Transverse colon (tissue), 4 donors: Measurements from ENCODE around the gene ZNF823. TPM values are rescaled to one million over a fixed set of nuclear protein-coding genes. Genes with fewer than 3 reads are reported as not detected.

Experiments
- DNase-seq: peaks from one replicate; pipeline ENCODE4 v3.0.0-alpha.2; 2019
- H3K27ac ChIP-seq, 4 donors: fragments of 200-600 bp; sonication (generic); 2 replicates each; pipeline ENCODE4 v1.5.1; 2016 to 2018; ENCODE audit warnings: inconsistent platforms in 4 of 4
- H3K27me3 ChIP-seq: fragments of 200-600 bp; sonication (generic); 2 replicates; pipeline ENCODE4 v1.5.1; 2017; ENCODE audit warnings: inconsistent platforms
- H3K36me3 ChIP-seq, 4 donors: fragments of 200-600 bp; sonication (generic); 2 replicates each; pipeline ENCODE4 v1.5.1; 2017 to 2019; ENCODE audit warnings: inconsistent platforms in 4 of 4
- H3K4me1 ChIP-seq, 4 donors: fragments of 200-600 bp; sonication (generic); 2 replicates each; pipeline ENCODE4 v1.5.1; 2017 to 2020; ENCODE audit warnings: inconsistent platforms in 4 of 4
- H3K4me3 ChIP-seq, 4 donors: fragments of 200-600 bp; sonication (generic); 1 replicate in 1 of 4; 2 replicates in 3 of 4; pipeline versions ENCODE4 v1.5.1 to v1.6.1; 2017 to 2019; ENCODE audit warnings: inconsistent platforms in 4 of 4
- H3K9me3 ChIP-seq, 2 donors: fragments of 200-600 bp; sonication (generic); 2 replicates each; pipeline ENCODE4 v1.5.1; 2017 to 2019; ENCODE audit warnings: inconsistent platforms in 2 of 2
- CTCF ChIP-seq, 5 experiments: fragments of 200-600 bp in 3 of 5; fragments of 450-650 bp in 2 of 5; sonication (generic) in 3 of 5; IDR thresholded peaks; 1 replicate in 2 of 5; 2 replicates in 3 of 5; pipeline ENCODE4 v1.5.1; 2016 to 2017; ENCODE audit warnings: antibody characterized with exemption in 5 of 5, inconsistent platforms in 3 of 5, mild to moderate bottlenecking in 2 of 5, moderate library complexity in 1 of 5
- EP300 ChIP-seq: sonication (generic); formaldehyde crosslinking; IDR thresholded peaks from one replicate; pipeline ENCODE4 v1.6.1; 2017; ENCODE audit warnings: antibody characterized with exemption, low read depth
- POLR2A ChIP-seq: fragments of 450-650 bp; IDR thresholded peaks from one replicate; pipeline ENCODE4 v1.6.1; 2016; ENCODE audit warnings: antibody characterized with exemption, mild to moderate bottlenecking, moderate library complexity
- POLR2AphosphoS5 ChIP-seq, 3 donors: sonication (generic); formaldehyde crosslinking; IDR thresholded peaks; one replicate each; pipeline ENCODE4 v1.6.1; 2016; ENCODE audit warnings: antibody characterized with exemption in 3 of 3
- WGBS, 2 donors: methylation state at CpG; one replicate each; pipeline ENCODE4 v1.1.5; 2018; ENCODE audit warnings: low coverage in 1 of 2; 5-methylcytosine and 5-hydroxymethylcytosine counted together
- in situ Hi-C, 4 donors: fragments of 200-750 bp; cut with MboI; loops; one replicate each; pipeline versions ENCODE4 v1.15.0 to v1.15.1; 2017; ENCODE audit warnings: low sequenced_read_pairs in 3 of 4, low pct_ligation_motif_present in 1 of 4, low pct_unique_long_range_greater_than_20kb in 1 of 4
- intact Hi-C: fragments of 100-400 bp; cut with DNase I; formaldehyde crosslinking; loops from one replicate; pipeline ENCODE4 v1.15.1; 2023; ENCODE audit warnings: low total_unique reads
- total RNA-seq, 4 donors: library from RNA; depleted of rRNA; stranded (reverse); fragments of >200 nt; gene quantifications; one replicate each; pipeline ENCODE4 v1.1.0, GENCODE V29; 2016

Gene ZNF823
- total RNA-seq, 4 donors from 2014 or later: 16.4 to 69.1 (median 20.1) TPM

GRCh38 chr19:11694533-11695439 lies 44.0 kb downstream of the ZNF823 start:
- DNase-seq: peak; percentile 97
- intact Hi-C loops (no loop called here), in situ Hi-C loops (no loop called here)
- H3K27me3 ChIP-seq: no peaks in the 10 kb centered on the region
- H3K9me3 ChIP-seq: no peaks in the 10 kb centered on the region
- H3K4me1 ChIP-seq: peaks cover 2 to 12% (median 10%) of the 10 kb centered on the region in 4 donors
- 7 to 21% methylated on average over 8 to 52 of the region's 61 CpGs for WGBS, 2 donors
- peak overlapping the region; percentile 47 to 87 (median 66) for H3K4me3 ChIP-seq
- H3K27ac ChIP-seq: peak overlapping the region; percentile 67 to 81 (median 72)
- H3K36me3 ChIP-seq: no peaks in the 10 kb centered on the region
- TF ChIP-seq POLR2AphosphoS5 (IDR thresholded peaks at IDR 0.05) (peak; percentile 23 to 68 (median 39)), POLR2A (peak; percentile 43), CTCF (IDR thresholded peaks at IDR 0.05) (no peak), EP300 (no peak)

- Histone ChIP-seq H3K27me3 (no peaks in the 10 kb centered on the region), H3K4me1 (peaks cover 2 to 12% (median 10%) of the 10 kb centered on the region in 4 donors), H3K36me3 (no peaks in the 10 kb centered on the region), H3K27ac (peak overlapping the region in 3 of 4 donors; percentile 69 to 81 (median 74)), H3K4me3 (peak overlapping the region; percentile 47 to 87 (median 66)), H3K9me3 (no peaks in the 10 kb centered on the region)
- no peak for DNase-seq
- in situ Hi-C loops: no loop called here
- 15 to 20% methylated on average over 7 to 16 of the region's 16 CpGs for WGBS, 2 donors
- intact Hi-C loops: no loop called here
- TF ChIP-seq CTCF (IDR thresholded peaks at IDR 0.05) (peak in 1 of 5 experiments; percentile 12), EP300 (no peak)
These were observed 44.9 kb downstream of the ZNF823 start for GRCh38 chr19:11693505-11694499.

GRCh38 chr19:11692127-11692790 lies 46.5 kb downstream of the ZNF823 start:
- H3K36me3 ChIP-seq: no peaks in the 10 kb centered on the region
- H3K27ac ChIP-seq: no peak overlapping the region
- in situ Hi-C loops (no loop called here), intact Hi-C loops (no loop called here)
- 78 to 83% methylated on average over 5 to 11 of the region's 11 CpGs for WGBS, 2 donors
- no peaks in the 10 kb centered on the region for H3K9me3 ChIP-seq
- no peak overlapping the region for H3K4me3 ChIP-seq
- DNase-seq: no peak
- peaks cover 2 to 12% (median 10%) of the 10 kb centered on the region in 4 donors for H3K4me1 ChIP-seq
- TF ChIP-seq CTCF (IDR thresholded peaks at IDR 0.05) (no peak), POLR2A (no peak), POLR2AphosphoS5 (IDR thresholded peaks at IDR 0.05) (no peak), EP300 (no peak)
- no peaks in the 10 kb centered on the region for H3K27me3 ChIP-seq
